Raji (cell line): Measurements from ENCODE around the gene GFRA3.

ENCODE experiments used
- POLR2A ChIP-seq: IDR thresholded peaks from 2 replicates; pipeline ENCODE4 v1.6.1; 2011; ENCODE audit warnings: low read depth, low read length, control low read depth; ENCODE audit not compliant: insufficient read depth

The GFRA3 gene

DNA sequence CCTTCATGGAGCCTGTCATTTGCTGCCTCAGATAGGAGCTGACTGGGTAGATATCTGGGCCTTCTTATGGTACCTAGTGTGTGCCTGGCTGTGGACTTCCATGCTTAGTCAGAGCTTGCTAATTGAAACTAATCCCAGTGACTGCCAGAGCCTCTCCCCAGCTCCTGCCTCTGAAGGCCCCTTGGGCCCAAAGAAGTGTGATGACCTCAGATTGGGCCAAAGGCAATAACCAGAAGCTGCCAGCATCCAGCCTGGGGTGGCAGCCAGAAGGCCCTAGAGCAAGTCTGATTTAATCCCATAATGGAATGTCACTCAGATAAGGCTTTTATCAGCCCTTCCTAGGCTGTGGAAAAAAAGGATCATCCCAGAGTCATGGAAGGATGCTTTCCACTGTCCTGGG, 44.2 kb downstream of the GFRA3 start:
- no peak for TF ChIP-seq POLR2A

DNA sequence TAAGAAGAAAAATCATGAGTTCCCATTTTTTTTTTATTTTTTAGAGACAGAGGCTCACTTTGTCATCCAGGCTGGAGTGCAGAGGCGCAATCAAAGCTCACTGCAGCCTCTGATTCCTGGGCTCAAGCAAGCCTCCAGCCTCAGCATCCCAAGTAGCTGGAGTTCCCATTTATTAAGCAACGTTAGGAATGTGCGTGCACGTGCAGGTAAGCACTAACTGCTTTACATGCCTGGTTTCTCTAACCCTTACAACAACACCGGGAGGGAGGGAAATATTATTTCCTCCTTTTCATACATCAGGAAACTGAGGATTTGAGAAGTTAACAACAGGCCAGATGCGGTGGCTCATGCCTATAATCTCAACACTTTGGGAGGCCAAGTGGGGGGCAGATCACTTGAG, 45.0 kb downstream of the GFRA3 start:
- no peak for TF ChIP-seq POLR2A

DNA sequence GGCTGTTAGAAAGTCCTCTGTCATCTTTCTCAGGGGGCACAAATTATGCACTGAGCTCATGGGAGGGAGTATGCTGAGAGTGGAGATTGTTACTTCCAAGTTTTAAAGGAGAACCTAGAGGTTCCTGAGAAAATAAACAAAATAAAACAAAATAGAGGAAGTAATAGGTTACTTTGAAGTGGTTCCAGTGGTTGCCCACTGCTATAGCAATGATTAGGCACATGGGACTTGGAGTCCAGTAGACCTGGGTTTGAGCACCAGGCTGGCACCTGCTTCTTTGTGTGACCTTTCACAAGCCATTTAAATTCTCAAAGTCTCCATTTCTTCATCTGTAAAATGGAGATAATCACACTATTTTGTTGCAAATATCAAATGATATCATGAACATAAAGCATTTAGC, 47.5 kb downstream of the GFRA3 start:
- TF ChIP-seq POLR2A = no peak

DNA sequence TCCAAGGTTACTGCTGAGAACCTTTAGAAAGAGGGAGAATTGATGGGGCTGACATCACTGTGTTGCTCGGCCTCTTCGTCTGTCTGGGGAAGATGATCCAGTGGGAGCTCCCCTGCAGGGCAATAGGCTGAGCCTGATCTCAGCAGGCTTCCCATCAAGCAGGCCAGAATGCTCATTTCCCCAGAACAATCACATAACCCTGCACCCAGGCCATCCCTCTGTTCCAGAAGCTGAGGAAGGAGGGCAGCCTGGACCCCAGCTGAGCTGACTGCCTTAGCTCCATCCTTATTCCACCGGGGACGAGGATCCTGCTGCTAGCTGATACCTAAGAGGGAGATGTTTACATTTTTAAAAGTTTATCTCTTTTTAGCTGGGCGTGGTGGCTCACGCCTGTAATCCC, 49.7 kb downstream of the GFRA3 start:
- no peak for TF ChIP-seq POLR2A

DNA sequence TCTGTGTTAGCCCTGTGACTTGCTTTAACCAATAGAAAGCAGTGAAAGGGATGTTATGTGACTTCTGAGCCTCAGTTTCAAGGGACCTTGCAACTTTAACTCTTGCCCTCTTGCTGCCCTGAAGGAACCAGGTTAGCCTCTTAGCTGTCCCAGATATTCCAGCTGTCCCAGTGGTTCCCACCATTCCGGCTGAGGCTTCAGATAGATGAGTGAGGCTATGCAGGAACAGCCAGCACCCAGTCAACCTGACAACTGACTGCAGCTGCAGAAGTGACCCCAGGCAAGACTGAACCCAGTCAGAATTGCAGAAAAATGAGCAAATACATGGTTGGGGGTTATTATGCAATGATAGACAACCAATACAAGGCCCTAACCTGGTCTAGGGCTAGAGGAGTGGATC, 50.9 kb downstream of the GFRA3 start:
- no peak for TF ChIP-seq POLR2A

DNA sequence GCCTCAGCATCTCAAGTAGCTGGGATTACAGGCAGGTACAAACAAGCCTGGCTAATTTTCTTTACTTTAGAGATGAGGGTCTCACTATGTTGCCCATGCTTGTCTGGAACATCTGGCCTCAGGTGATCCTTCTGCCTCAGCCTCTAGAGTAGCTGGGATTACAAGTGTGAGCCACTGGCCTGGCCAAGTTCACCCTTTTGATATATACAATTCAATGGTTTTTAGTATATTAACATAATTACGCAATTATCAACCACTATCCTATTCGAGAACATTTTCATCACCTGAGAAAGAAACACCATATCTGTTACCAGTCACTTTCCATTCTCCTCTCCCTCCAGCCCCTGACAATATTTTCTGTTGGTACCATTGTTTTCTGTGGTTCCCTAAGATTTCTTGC, 57.6 kb downstream of the GFRA3 start:
- TF ChIP-seq POLR2A = no peak

DNA sequence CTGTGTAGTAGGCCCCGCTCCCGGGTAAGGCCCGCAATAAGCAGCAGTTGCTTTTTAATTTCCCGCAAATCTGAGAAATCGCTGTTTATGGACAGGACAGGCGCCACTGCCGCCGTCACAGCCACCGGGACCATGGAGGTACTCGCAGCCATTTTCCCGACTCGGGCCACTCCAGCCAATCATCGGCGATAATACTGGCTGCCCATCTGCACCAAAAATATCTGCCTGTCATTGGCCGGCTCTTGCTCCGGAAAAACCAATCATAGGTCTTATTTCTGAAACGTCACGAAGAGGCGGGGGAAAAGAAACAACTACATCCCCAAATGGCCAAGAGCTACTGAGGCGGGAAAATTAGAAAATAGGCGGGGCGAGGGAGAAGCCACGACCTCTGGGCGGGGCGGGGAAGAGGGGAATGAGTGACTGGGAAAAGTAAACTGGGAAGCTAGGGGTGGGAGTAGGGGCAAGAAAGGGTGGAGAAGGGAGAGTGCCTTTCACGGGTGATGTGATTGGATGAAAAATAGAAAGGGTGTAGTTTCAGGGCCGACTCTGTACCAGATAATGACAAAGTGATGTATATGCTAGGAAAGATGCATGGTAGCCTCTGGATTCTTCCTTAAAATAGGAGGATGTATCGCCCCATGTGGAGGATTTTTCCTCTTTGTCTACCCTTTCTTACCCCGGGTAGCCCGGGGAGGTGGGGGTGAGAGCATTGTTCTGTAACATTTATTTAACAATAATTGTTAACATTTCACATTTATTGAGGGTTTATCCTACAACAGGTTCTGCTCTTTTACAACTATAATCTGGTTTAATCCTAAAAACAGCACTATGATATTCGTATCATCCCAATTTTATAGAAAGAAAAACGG, 61.0 kb downstream of the GFRA3 start, which contains the start of gene CDC23:
Gene CDC23 (minus strand): TSS at position 163 of the 869 bp plus-strand sequence. CDS start 11 bp downstream, at position 152.
- peak; percentile 73 for TF ChIP-seq POLR2A

DNA sequence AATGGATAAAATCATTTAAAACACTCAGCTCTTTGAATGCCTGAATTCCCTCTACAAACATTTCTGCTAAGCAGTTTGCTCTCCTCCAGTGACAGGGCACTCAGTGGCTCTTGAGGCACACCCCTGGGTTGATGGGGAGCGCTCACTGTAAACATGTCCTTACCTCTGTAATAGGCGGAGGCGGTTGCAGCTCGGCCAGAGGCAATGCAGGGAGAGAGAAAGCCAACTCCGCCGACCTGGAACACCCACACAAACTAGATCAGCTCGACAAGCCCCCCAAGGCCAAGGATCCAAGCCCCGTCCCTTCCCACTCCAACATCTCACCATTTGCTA, 61.6 kb downstream of the GFRA3 start:
- no peak for TF ChIP-seq POLR2A

DNA sequence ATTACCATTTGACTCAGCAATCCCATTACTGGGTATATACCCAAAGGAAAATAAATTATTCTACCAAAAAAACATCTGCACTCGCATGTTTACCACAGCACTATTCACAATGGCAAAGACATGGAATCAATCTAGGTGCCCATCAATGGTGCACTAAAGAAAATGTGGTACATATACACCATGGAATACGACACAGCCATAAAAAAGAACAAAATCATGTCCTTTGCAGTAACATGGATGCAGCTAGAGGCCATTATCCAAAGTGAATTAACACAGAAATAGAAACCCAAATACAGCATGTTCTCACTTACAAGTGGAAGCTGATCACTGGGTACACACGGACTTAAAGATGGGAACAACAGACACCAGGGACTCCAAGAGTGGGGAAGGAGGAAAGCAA, 63.4 kb downstream of the GFRA3 start:
- TF ChIP-seq POLR2A = no peak
